ENCODE measurements around the gene PPP3CA. TPM values are rescaled to one million over a fixed set of nuclear protein-coding genes. Genes with fewer than 3 reads are reported as not detected.

PPP3CA gene
- total and polyA plus RNA-seq, 2 experiments from 2014 or later: 27.0 to 45.2 TPM

DNA sequence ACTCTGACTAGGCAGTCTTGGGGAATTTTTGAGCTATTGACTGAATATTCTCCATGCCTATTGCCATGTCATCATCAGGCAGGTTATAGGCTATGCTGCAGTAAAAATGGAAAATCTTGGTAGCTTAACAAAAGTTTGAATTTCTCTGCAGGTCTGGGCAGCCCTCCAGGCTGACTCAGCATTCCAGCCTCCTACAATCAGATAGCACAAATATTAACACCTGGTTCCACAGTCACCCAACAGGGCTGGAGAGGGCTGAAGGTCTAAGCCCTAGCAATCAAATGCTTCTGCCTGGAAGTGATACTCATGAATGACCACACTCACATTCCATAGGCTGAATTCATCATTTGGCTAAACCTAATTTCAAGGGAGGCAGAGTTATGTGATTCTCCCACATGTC, 9.6 kb upstream of the PPP3CA start (continued):
- TF ChIP-seq, protein P1, sequence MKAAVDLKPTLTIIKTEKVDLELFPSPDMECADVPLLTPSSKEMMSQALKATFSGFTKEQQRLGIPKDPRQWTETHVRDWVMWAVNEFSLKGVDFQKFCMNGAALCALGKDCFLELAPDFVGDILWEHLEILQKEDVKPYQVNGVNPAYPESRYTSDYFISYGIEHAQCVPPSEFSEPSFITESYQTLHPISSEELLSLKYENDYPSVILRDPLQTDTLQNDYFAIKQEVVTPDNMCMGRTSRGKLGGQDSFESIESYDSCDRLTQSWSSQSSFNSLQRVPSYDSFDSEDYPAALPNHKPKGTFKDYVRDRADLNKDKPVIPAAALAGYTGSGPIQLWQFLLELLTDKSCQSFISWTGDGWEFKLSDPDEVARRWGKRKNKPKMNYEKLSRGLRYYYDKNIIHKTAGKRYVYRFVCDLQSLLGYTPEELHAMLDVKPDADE (IDR thresholded peaks at IDR 0.05): no peak
- TF ChIP-seq ZNF114 (CRISPR knock-in tag; IDR thresholded peaks at IDR 0.05): no peak
- no peak for TF ChIP-seq NANOG (IDR thresholded peaks at IDR 0.05; ENCODE audit: borderline replicate concordance)
- no peak for TF ChIP-seq POLR2AphosphoS5 (IDR thresholded peaks at IDR 0.05; ENCODE audit: low read depth)

DNA sequence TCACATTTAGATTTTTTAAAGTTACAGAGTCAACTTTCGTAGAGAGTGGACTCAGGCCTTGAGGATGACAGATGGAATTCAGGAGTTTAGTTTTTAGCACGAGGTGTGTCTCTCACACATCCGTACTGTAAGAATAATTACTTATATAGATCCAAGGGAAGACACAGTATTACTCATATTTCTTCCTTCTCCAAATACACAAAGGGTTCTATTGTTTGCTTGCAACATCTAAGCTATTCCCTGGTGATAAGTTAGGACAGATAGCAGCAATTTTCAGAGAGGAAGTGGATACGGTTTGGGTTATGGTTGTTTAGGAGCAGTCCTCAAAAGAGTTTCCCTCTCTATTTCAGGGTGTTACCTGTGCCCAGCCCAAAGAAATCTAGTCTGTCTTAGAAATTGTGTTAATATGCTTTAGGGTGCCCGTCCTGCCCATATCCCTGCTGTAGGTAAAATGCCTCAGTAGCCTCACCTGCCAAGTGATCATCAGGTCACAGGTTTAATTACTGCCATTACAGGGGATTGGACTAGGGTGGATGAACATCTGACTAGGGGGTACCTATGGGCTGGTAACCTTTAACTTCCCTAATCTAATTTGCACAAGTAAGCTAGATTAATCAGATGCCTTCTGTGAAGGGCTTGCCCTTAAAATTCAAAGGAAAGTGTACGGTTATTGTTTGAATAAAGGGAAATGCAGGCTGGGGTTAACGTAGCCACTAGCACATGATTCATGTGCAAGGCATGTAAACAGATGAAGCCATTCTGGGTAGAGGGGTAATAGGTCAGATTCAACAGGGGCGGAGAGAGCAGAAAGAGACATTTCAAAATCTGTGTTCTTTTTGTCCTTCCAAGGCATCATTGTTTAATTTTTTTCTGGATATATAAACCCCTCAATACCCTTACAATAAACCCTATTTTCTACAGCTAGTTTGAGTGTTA, 8.7 kb upstream of the PPP3CA start:
- no peak overlapping the region for H3K27ac Mint-ChIP-seq
- H2AFZ ChIP-seq: no peak overlapping the region

More for the DNA sequence above, 8.7 kb upstream of the PPP3CA start:
- Histone ChIP-seq H4K20me1 (replicated peaks; ENCODE audit: insufficient read depth) (no peaks in the 10 kb centered on the region), H3F3A (replicated peaks; ENCODE audit: low read depth) (no peaks in the 10 kb centered on the region), H3K4me1 (ENCODE audit: insufficient read depth) (no peaks in the 10 kb centered on the region), H3K36me3 (ENCODE audit: insufficient read depth) (no peaks in the 10 kb centered on the region), H3K9me2 (ENCODE audit: insufficient read depth) (no peaks in the 10 kb centered on the region), H3K27me3 (ENCODE audit: insufficient read depth) (no peaks in the 10 kb centered on the region), H3K27ac (ENCODE audit: low read depth) (no peak overlapping the region), H3K79me2 (replicated peaks; ENCODE audit: insufficient read depth) (no peaks in the 10 kb centered on the region), H3K4me3 (no peak overlapping the region), H3K4me2 (no peak overlapping the region)
- H3K27me3 Mint-ChIP-seq (ENCODE audit: insufficient read depth, low read depth, poor library complexity): no peaks in the 10 kb centered on the region
- ATAC-seq (no peak), DNase-seq (ENCODE audit: low spot score) (no peak)
- no peaks in the 10 kb centered on the region for H3K36me3 Mint-ChIP-seq (ENCODE audit: low read depth)
- H3K4me3 Mint-ChIP-seq: no peak overlapping the region
- TF ChIP-seq, protein P2, sequence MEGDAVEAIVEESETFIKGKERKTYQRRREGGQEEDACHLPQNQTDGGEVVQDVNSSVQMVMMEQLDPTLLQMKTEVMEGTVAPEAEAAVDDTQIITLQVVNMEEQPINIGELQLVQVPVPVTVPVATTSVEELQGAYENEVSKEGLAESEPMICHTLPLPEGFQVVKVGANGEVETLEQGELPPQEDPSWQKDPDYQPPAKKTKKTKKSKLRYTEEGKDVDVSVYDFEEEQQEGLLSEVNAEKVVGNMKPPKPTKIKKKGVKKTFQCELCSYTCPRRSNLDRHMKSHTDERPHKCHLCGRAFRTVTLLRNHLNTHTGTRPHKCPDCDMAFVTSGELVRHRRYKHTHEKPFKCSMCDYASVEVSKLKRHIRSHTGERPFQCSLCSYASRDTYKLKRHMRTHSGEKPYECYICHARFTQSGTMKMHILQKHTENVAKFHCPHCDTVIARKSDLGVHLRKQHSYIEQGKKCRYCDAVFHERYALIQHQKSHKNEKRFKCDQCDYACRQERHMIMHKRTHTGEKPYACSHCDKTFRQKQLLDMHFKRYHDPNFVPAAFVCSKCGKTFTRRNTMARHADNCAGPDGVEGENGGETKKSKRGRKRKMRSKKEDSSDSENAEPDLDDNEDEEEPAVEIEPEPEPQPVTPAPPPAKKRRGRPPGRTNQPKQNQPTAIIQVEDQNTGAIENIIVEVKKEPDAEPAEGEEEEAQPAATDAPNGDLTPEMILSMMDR (conservative IDR thresholded peaks at IDR 0.05; ENCODE audit: low read depth in 2 of 2): no peak
- TF ChIP-seq JUNB (IDR thresholded peaks at IDR 0.05; ENCODE audit: unreplicated experiment) (no peak), EZH2phosphoT487 (IDR thresholded peaks at IDR 0.05; ENCODE audit: unreplicated experiment) (no peak)
- TF ChIP-seq, protein P3, sequence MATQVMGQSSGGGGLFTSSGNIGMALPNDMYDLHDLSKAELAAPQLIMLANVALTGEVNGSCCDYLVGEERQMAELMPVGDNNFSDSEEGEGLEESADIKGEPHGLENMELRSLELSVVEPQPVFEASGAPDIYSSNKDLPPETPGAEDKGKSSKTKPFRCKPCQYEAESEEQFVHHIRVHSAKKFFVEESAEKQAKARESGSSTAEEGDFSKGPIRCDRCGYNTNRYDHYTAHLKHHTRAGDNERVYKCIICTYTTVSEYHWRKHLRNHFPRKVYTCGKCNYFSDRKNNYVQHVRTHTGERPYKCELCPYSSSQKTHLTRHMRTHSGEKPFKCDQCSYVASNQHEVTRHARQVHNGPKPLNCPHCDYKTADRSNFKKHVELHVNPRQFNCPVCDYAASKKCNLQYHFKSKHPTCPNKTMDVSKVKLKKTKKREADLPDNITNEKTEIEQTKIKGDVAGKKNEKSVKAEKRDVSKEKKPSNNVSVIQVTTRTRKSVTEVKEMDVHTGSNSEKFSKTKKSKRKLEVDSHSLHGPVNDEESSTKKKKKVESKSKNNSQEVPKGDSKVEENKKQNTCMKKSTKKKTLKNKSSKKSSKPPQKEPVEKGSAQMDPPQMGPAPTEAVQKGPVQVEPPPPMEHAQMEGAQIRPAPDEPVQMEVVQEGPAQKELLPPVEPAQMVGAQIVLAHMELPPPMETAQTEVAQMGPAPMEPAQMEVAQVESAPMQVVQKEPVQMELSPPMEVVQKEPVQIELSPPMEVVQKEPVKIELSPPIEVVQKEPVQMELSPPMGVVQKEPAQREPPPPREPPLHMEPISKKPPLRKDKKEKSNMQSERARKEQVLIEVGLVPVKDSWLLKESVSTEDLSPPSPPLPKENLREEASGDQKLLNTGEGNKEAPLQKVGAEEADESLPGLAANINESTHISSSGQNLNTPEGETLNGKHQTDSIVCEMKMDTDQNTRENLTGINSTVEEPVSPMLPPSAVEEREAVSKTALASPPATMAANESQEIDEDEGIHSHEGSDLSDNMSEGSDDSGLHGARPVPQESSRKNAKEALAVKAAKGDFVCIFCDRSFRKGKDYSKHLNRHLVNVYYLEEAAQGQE (IDR thresholded peaks at IDR 0.05; ENCODE audit: unreplicated experiment): no peak
- H3K4me1 Mint-ChIP-seq: peaks cover 7% of the 10 kb centered on the region; the same call in 2 of the 3 replicates
- no peaks in the 10 kb centered on the region; the same call in 2 of the 3 replicates for H3K9me3 Mint-ChIP-seq
